ENCODE results near the gene DMD.

DNA sequence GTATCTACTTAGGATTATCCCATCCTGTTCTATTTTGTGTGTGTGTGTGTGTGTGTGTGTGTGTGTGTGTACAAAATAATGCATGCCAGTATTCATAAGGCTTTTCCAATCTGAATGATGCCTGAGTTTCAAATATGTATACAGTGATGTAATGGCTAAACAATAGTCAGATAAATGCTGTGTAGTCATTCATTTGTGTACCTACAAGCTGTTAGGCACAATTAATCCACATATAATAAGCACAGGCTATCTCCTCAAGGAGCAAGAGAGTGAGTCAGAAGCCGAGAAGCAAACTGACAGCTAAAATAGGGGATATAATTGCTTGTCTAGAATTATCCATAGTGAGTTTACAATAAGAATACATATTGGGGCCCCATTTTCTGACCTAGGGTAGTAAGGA is 15.7 kb downstream of the DMD start:
- TF ChIP-seq, protein P1, sequence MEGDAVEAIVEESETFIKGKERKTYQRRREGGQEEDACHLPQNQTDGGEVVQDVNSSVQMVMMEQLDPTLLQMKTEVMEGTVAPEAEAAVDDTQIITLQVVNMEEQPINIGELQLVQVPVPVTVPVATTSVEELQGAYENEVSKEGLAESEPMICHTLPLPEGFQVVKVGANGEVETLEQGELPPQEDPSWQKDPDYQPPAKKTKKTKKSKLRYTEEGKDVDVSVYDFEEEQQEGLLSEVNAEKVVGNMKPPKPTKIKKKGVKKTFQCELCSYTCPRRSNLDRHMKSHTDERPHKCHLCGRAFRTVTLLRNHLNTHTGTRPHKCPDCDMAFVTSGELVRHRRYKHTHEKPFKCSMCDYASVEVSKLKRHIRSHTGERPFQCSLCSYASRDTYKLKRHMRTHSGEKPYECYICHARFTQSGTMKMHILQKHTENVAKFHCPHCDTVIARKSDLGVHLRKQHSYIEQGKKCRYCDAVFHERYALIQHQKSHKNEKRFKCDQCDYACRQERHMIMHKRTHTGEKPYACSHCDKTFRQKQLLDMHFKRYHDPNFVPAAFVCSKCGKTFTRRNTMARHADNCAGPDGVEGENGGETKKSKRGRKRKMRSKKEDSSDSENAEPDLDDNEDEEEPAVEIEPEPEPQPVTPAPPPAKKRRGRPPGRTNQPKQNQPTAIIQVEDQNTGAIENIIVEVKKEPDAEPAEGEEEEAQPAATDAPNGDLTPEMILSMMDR (IDR thresholded peaks at IDR 0.05), result no peak
- TF ChIP-seq POLR2A (IDR thresholded peaks at IDR 0.05), result no peak

All from sigmoid colon (tissue), 3 donors.